Left ventricle myocardium inferior (tissue), 1 donor: ENCODE measurements around the gene MCC. TPM values are rescaled to one million over a fixed set of nuclear protein-coding genes. Genes with fewer than 3 reads are reported as not detected.

Experiments used
- DNase-seq: peaks from one replicate; pipeline ENCODE4 v3.0.0-alpha.2; 2020
- H3K27ac ChIP-seq: fragments of 200-600 bp; replicated peaks from 2 replicates; pipeline ENCODE4 v1.8.0; 2021
- H3K27me3 ChIP-seq: fragments of 200-600 bp; 2 replicates; pipeline ENCODE4 v1.8.0; 2021; ENCODE audit warnings: low read depth
- H3K36me3 ChIP-seq: fragments of 200-600 bp; 2 replicates; pipeline ENCODE4 v1.8.0; 2021
- H3K4me1 ChIP-seq: fragments of 200-600 bp; 2 replicates; pipeline ENCODE4 v1.8.0; 2021
- H3K4me3 ChIP-seq: fragments of 200-600 bp; 2 replicates; pipeline ENCODE4 v1.8.0; 2021; ENCODE audit warnings: mild to moderate bottlenecking, moderate library complexity
- H3K9me3 ChIP-seq: fragments of 200-600 bp; replicated peaks from 2 replicates; pipeline ENCODE4 v1.8.0; 2021
- intact Hi-C: fragments of 100-400 bp; cut with micrococcal nuclease; formaldehyde crosslinking; loops from one replicate; pipeline ENCODE4 v1.11.0; 2022
- total RNA-seq: library from RNA; stranded (reverse); fragmentation: NEBNext Ultra II Directional; extraction: Animal tissue kit (Norgen Biotek cat#: 25700); gene quantifications from one replicate; pipeline ENCODE4 v1.2.1, GENCODE V29; 2021
- TF ChIP-seq, protein P1 (sequence below): fragments of 200-600 bp; IDR thresholded peaks from 2 replicates; pipeline ENCODE4 v1.8.0; 2021; ENCODE audit warnings: antibody characterized with exemption, mild to moderate bottlenecking, borderline replicate concordance
- donor health status: DM: no; HTN: yes; CAD: no; lungs with severe emphysema.

The MCC gene
- total RNA-seq, 1 donor from 2014 or later, result 31.6 TPM

DNA sequence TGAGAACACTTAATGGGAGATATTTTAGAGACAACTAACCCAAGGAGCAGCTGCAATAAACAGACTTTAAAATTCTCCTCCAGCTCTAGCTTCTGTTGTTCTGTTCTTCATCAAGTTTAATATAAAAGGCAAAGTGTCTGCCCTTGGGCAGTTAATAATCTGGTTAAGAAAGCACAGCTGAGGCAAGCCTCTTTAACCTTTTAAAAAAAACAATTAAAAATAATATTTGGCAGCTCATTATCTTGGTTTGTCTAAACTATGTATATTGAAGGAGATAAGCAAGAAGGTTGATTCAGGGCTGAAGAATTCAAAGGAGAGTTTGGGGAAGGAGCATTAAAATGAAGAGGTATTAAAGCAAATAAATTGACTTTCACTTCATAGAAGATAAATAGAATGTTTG, 128.8 kb downstream of the MCC start:
- Histone ChIP-seq H3K9me3 (peaks cover 3% of the 10 kb centered on the region), H3K27ac (no peak overlapping the region), H3K36me3 (no peaks in the 10 kb centered on the region), H3K4me3 (no peak overlapping the region), H3K4me1 (peaks cover 9% of the 10 kb centered on the region), H3K27me3 (no peaks in the 10 kb centered on the region)
- TF ChIP-seq, protein P1, sequence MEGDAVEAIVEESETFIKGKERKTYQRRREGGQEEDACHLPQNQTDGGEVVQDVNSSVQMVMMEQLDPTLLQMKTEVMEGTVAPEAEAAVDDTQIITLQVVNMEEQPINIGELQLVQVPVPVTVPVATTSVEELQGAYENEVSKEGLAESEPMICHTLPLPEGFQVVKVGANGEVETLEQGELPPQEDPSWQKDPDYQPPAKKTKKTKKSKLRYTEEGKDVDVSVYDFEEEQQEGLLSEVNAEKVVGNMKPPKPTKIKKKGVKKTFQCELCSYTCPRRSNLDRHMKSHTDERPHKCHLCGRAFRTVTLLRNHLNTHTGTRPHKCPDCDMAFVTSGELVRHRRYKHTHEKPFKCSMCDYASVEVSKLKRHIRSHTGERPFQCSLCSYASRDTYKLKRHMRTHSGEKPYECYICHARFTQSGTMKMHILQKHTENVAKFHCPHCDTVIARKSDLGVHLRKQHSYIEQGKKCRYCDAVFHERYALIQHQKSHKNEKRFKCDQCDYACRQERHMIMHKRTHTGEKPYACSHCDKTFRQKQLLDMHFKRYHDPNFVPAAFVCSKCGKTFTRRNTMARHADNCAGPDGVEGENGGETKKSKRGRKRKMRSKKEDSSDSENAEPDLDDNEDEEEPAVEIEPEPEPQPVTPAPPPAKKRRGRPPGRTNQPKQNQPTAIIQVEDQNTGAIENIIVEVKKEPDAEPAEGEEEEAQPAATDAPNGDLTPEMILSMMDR, result no peak
- no peak for DNase-seq
- intact Hi-C loops, result no loop called here

DNA sequence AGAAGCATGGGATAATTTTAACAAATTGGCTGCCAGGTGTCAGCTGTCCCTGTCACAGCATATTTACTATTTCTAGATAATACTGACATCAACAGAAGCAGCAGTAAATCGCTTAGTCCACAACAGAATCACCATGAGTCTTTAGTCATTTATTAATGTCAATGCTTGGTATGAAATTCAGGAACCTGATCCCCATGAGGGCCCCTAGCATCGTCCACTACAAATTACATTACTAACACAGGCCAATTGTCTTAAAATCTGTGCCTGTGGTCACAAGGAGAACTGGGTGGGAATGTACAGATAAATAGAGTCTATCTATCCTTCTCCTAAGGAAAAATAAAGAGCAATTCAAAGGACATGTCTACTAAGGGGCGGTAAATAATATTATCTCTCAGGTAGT, 129.6 kb downstream of the MCC start:
- H3K27me3 ChIP-seq, result no peaks in the 10 kb centered on the region
- no peak overlapping the region for H3K4me3 ChIP-seq
- intact Hi-C loops, result no loop called here
- TF ChIP-seq, protein P1, result no peak
- H3K27ac ChIP-seq, result no peak overlapping the region
- H3K36me3 ChIP-seq, result no peaks in the 10 kb centered on the region
- peaks cover 9% of the 10 kb centered on the region for H3K4me1 ChIP-seq
- H3K9me3 ChIP-seq, result no peaks in the 10 kb centered on the region
- no peak for DNase-seq

DNA sequence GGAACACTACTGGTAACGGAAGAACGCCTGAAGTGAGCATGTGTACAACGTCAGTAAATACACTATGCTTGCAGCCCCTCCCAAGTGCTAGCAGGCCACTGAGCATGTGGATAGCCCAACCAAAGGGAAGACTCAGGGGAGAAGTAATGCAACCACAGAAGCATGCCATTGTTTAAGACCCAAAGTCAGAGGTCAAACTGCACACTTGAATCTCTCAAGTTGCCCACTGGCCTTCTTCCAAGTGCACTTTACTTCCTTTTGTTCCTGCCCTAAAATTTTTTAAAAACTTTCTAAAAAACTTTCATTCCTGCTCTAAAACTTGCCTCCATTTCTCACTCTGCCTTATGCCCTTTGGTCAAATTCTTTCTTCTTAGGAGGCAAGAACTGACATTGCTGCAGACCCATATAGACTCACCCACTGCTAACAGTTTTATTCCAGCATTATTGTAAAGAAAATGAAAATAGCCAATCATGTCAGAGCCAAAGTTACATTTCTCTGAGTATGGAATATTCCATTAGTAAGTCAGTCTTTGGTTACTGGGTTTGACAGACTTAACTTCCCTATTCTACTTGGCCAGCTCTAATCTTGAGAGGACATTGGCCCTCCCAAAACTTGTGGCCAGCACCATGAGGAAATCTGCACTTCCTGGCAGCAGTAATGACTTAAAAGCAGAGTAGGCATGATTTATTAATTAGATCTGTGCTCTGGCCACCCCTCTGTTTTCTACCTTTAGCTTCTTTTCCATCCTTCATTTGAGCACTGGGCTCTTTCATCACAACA, 130.4 kb downstream of the MCC start:
- H3K9me3 ChIP-seq, result no peaks in the 10 kb centered on the region
- intact Hi-C loops, result no loop called here
- H3K27ac ChIP-seq, result no peak overlapping the region
- TF ChIP-seq, protein P1, result no peak
- peaks cover 9% of the 10 kb centered on the region for H3K4me1 ChIP-seq
- DNase-seq, result no peak
- no peaks in the 10 kb centered on the region for H3K36me3 ChIP-seq
- H3K27me3 ChIP-seq, result no peaks in the 10 kb centered on the region
- H3K4me3 ChIP-seq, result no peak overlapping the region

DNA sequence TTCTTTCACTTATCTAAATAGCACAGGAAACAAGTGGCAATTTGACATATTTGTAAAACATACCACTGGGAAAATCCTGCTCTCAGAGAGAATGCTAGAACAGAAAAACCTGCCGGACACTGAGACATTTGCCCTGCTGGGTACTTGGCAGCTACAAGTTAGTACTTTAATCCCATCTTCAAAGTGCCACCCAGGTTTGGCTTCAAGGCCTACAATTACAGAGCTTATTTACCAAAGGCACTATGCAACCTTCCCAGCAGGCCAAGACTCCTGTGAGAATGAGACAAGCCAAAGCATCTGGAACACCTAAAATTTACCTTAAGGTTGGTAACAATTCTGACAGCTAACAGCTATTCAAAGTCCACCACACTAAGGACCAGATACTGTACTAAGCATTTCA, 131.8 kb downstream of the MCC start:
- Histone ChIP-seq H3K27me3 (no peaks in the 10 kb centered on the region), H3K9me3 (no peaks in the 10 kb centered on the region), H3K27ac (no peak overlapping the region), H3K4me1 (peaks cover 9% of the 10 kb centered on the region), H3K36me3 (no peaks in the 10 kb centered on the region), H3K4me3 (no peak overlapping the region)
- no peak for DNase-seq
- TF ChIP-seq, protein P1, result no peak
- intact Hi-C loops, result no loop called here

DNA sequence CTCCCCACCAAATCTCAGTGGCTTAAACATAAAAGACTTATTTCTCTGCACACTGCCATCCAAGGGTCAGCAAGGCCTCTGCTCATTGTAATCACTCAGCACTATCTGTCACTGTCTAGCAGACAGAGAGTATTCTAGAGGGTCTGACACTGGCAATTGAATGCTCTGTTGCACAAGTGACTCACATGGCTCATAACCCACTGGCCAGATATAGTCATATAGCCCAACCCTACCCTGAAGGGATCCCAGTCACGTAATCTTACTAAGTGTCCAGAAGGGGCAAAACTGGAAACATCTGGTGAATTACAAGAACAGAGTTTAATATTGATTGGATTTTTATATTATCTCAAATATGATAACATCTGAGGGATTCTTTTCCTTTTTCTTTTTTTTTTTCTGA, 134.2 kb downstream of the MCC start:
- no peaks in the 10 kb centered on the region for H3K27me3 ChIP-seq
- no peak for DNase-seq
- H3K4me3 ChIP-seq, result no peak overlapping the region
- no peaks in the 10 kb centered on the region for H3K9me3 ChIP-seq
- H3K36me3 ChIP-seq, result no peaks in the 10 kb centered on the region
- TF ChIP-seq, protein P1, result no peak
- H3K4me1 ChIP-seq, result peaks cover 9% of the 10 kb centered on the region
- no peak overlapping the region for H3K27ac ChIP-seq
- intact Hi-C loops, result no loop called here
